HG02970 (cell line): ENCODE data around the gene SLC35G1.

ENCODE experiments used
- ATAC-seq: cut with Tn5 transposase; IDR thresholded peaks from one replicate; pipeline ENCODE4 v1.9.1; 2021; ENCODE audit warnings: mild to moderate bottlenecking, moderate library complexity, moderate number of reproducible peaks; ENCODE audit not compliant: unreplicated experiment, low FRiP score

SLC35G1 gene

GRCh38 chr10:93875032-93875358 is 18.8 kb upstream of the SLC35G1 start:
- no peak for ATAC-seq

- ATAC-seq: no peak
These were observed 17.4 kb upstream of the SLC35G1 start for GRCh38 chr10:93876381-93876780.

GRCh38 chr10:93879273-93879672 is 14.5 kb upstream of the SLC35G1 start:
- ATAC-seq: no peak

- no peak for ATAC-seq
These were observed 969 bp downstream of the SLC35G1 start for GRCh38 chr10:93894516-93895378.

GRCh38 chr10:93897070-93897780 is 3.4 kb downstream of the SLC35G1 start:
- ATAC-seq: no peak

GRCh38 chr10:93899109-93899508 is 5.3 kb downstream of the SLC35G1 start:
- no peak for ATAC-seq

GRCh38 chr10:93903051-93903450 is 9.3 kb downstream of the SLC35G1 start:
- ATAC-seq: no peak

GRCh38 chr10:93904901-93905300 is 11.1 kb downstream of the SLC35G1 start:
- no peak for ATAC-seq

- ATAC-seq: no peak
These were observed 13.3 kb downstream of the SLC35G1 start for GRCh38 chr10:93907059-93907458.

- ATAC-seq: no peak
These were observed 18.1 kb downstream of the SLC35G1 start for GRCh38 chr10:93911866-93912265.

GRCh38 chr10:93912444-93912843 is 18.7 kb downstream of the SLC35G1 start:
- no peak for ATAC-seq

- ATAC-seq: no peak
These were observed 19.9 kb downstream of the SLC35G1 start for GRCh38 chr10:93913706-93914105.

- ATAC-seq: no peak
These were observed 21.8 kb downstream of the SLC35G1 start for GRCh38 chr10:93915598-93915997.

GRCh38 chr10:93916257-93917063 is 22.7 kb downstream of the SLC35G1 start:
- no peak for ATAC-seq

GRCh38 chr10:93917064-93917391 is 23.2 kb downstream of the SLC35G1 start:
- no peak for ATAC-seq

GRCh38 chr10:93917821-93918220 is 24.0 kb downstream of the SLC35G1 start:
- no peak for ATAC-seq

- ATAC-seq: no peak
These were observed 27.6 kb downstream of the SLC35G1 start for GRCh38 chr10:93921338-93921737.

- no peak for ATAC-seq
These were observed 32.8 kb downstream of the SLC35G1 start for GRCh38 chr10:93926613-93927012.

GRCh38 chr10:93938140-93938539 is 44.4 kb downstream of the SLC35G1 start:
- ATAC-seq: no peak

- ATAC-seq: no peak
These were observed 47.1 kb downstream of the SLC35G1 start for GRCh38 chr10:93940881-93941280.

GRCh38 chr10:93941606-93942005 is 47.8 kb downstream of the SLC35G1 start:
- ATAC-seq: no peak
